Right lobe of liver (tissue), 4 donors: ENCODE data around the gene ZNF804A.

Source experiments
- CTCF ChIP-seq, 4 donors: fragments of 200-600 bp in 3 of 4; fragments of 450-650 bp in 1 of 4; IDR thresholded peaks; one replicate each; pipeline versions ENCODE4 v1.5.1 to v1.8.0; 2016 to 2022; ENCODE audit warnings: antibody characterized with exemption in 4 of 4, mild to moderate bottlenecking in 2 of 4
- POLR2A ChIP-seq: fragments of 450-650 bp; IDR thresholded peaks from one replicate; pipeline ENCODE4 v1.6.1; 2017; ENCODE audit warnings: antibody characterized with exemption, mild to moderate bottlenecking
- donor health status: DM: no; HTN: no; CAD: no.
- donor health status: DM: no; HTN: no; CAD: no.
- donor health status: DM: no; HTN: yes; CAD: no.

DNA sequence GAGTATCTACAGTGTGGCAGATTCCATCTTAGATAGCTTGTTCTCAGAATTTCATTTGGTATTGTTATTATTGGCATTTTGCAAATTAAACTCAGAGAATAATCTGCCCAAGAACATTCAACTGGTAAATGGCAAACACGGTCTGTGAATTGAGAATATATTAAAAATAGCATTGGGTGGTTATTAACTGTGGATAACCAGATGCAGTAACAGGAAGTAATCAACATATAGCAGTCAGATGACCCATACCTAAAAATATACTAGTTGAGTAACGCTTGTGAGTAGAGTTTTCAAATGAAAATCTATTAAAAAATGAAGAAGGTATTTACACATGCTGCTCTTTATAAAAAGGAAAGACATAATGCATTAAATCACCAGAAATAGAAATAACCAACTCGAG is 129.5 kb downstream of the ZNF804A start:
- TF ChIP-seq CTCF (IDR thresholded peaks at IDR 0.05) = no peak
- TF ChIP-seq POLR2A = no peak
